KMS-11 (cell line): ENCODE data around the gene AUTS2.

Experiments
- H2AFZ ChIP-seq: fragments of 200-600 bp; sonication (generic); 2 replicates; pipeline ENCODE4 v1.6.1; 2016; ENCODE audit warnings: antibody characterized with exemption, mixed run types, low read depth
- H3K27ac ChIP-seq: fragments of 200-600 bp; sonication (generic); 2 replicates; pipeline ENCODE4 v1.6.1; 2016; ENCODE audit warnings: mild to moderate bottlenecking, mixed run types
- H3K27me3 ChIP-seq: fragments of 200-600 bp; sonication (generic); 2 replicates; pipeline ENCODE4 v1.6.1; 2017; ENCODE audit warnings: mild to moderate bottlenecking, low read depth, mixed run types, moderate library complexity; ENCODE audit not compliant: insufficient read depth
- H3K36me3 ChIP-seq: fragments of 200-600 bp; sonication (generic); 2 replicates; pipeline ENCODE4 v1.6.1; 2017; ENCODE audit warnings: mild to moderate bottlenecking, mixed run types; ENCODE audit not compliant: insufficient read depth
- H3K4me1 ChIP-seq: fragments of 200-600 bp; sonication (generic); 2 replicates; pipeline ENCODE4 v1.6.1; 2016; ENCODE audit warnings: mild to moderate bottlenecking, low read depth, mixed run types; ENCODE audit not compliant: poor library complexity, severe bottlenecking
- H3K4me2 ChIP-seq: fragments of 200-600 bp; sonication (generic); 2 replicates; pipeline ENCODE4 v1.7.0; 2016; ENCODE audit warnings: mild to moderate bottlenecking, mixed run types
- H3K4me3 ChIP-seq: fragments of 200-600 bp; sonication (generic); IDR thresholded peaks from 2 replicates; pipeline ENCODE4 v1.6.1; 2017; ENCODE audit warnings: low read depth, low read length, mixed read lengths; ENCODE audit not compliant: insufficient read depth
- H3K79me2 ChIP-seq: fragments of 200-600 bp; sonication (generic); 2 replicates; pipeline ENCODE4 v1.6.1; 2016; ENCODE audit warnings: low read depth, mixed run types; ENCODE audit not compliant: insufficient read depth
- H3K9ac ChIP-seq: fragments of 200-600 bp; sonication (generic); 2 replicates; pipeline ENCODE4 v1.6.1; 2016; ENCODE audit warnings: mild to moderate bottlenecking, mixed run types
- H4K20me1 ChIP-seq: fragments of 200-600 bp; sonication (generic); 2 replicates; pipeline ENCODE4 v1.6.1; 2016; ENCODE audit warnings: mild to moderate bottlenecking, mixed run types; ENCODE audit not compliant: insufficient read depth
- TF ChIP-seq, protein P1 (sequence below): fragments of 200-600 bp; sonication (generic); conservative IDR thresholded peaks from 2 replicates; pipeline ENCODE4 v1.6.1; 2017; ENCODE audit warnings: low read depth, mild to moderate bottlenecking, antibody characterized with exemption, low read length, moderate library complexity, mixed read lengths

The AUTS2 gene

DNA sequence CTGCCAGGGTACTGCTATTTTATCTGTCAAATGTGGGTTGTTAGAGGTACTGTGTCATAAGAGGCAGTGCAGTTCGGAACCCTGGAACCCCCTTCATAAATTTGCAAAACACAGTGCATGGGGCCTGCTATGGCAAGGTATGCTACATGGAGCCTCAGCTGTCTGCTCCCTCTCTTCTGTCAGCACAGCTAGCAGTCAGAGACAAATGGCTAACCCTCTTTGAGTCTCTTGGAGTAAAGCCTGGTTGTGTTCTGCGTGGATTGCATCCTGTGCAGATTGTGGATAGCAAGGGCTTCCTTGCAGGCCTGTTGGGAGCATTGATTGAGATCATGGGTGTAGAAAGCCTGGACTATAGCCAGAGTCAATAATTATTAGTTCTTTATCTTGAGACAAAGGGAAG, 397.8 kb downstream of the AUTS2 start:
- Histone ChIP-seq H3K79me2 (no peaks in the 10 kb centered on the region), H3K4me1 (no peaks in the 10 kb centered on the region), H2AFZ (no peak overlapping the region)

DNA sequence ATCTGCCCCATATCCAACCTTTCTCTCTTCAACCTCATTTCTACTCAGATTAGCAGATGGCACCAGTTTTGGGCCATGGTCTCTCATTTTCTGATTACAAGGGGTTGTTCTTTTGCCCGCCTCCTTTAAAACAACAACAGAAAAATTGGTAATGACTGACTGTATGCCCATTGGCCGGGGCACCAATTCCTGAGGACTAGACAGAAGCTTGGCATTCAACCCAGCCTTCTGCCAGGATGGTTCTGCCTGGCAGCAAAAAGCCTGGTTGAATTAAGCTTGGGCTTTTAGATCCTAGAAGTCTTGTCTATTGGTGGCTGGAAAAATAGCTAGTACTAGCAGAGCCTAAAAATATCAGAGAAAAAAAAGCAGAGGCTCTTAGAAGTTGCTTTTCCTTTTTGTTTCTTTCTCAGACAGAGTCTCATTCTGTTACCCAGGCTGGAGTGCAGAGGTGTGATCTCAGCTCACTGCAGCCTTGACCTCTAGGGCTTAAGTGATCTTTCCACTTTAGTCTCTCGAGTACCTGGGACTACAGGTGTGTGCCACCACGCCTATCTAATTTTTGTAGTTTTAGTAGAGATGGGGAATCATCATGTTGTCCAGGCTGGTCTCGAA, 402.6 kb downstream of the AUTS2 start:
- Histone ChIP-seq H3K27ac (no peak overlapping the region), H4K20me1 (no peaks in the 10 kb centered on the region), H3K27me3 (no peaks in the 10 kb centered on the region), H3K79me2 (no peaks in the 10 kb centered on the region), H3K9ac (no peak overlapping the region), H3K4me2 (no peak overlapping the region), H3K4me1 (no peaks in the 10 kb centered on the region), H2AFZ (no peak overlapping the region), H3K4me3 (no peak overlapping the region), H3K36me3 (no peaks in the 10 kb centered on the region)
- TF ChIP-seq, protein P1, sequence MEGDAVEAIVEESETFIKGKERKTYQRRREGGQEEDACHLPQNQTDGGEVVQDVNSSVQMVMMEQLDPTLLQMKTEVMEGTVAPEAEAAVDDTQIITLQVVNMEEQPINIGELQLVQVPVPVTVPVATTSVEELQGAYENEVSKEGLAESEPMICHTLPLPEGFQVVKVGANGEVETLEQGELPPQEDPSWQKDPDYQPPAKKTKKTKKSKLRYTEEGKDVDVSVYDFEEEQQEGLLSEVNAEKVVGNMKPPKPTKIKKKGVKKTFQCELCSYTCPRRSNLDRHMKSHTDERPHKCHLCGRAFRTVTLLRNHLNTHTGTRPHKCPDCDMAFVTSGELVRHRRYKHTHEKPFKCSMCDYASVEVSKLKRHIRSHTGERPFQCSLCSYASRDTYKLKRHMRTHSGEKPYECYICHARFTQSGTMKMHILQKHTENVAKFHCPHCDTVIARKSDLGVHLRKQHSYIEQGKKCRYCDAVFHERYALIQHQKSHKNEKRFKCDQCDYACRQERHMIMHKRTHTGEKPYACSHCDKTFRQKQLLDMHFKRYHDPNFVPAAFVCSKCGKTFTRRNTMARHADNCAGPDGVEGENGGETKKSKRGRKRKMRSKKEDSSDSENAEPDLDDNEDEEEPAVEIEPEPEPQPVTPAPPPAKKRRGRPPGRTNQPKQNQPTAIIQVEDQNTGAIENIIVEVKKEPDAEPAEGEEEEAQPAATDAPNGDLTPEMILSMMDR = no peak

More for the DNA sequence above, 397.8 kb downstream of the AUTS2 start:
- no peaks in the 10 kb centered on the region for H3K36me3 ChIP-seq
- no peak overlapping the region for H3K27ac ChIP-seq
- no peaks in the 10 kb centered on the region for H3K27me3 ChIP-seq
- H3K9ac ChIP-seq = no peak overlapping the region
- no peak overlapping the region for H3K4me3 ChIP-seq
- no peak overlapping the region for H3K4me2 ChIP-seq
- TF ChIP-seq, protein P1 = no peak
- H4K20me1 ChIP-seq = no peaks in the 10 kb centered on the region

DNA sequence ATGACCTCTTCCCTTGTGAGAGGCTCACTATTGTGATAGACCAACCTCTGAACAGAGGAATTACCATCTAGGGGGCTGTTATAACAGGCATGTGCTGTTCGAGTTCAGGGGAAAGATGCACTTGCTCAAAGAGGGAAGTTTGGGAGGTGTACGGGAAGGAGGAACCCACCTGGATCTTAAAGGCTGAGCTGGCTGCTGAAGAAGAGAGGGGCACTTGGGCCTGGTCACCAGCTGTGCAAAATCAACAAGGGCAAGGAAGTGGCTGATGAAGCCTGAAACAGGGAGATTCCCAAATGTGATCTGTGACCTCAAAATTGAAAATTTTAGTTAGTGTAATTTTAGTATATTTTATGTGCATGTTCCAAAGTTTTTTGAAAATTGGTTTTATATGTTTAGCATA, 407.2 kb downstream of the AUTS2 start:
- Histone ChIP-seq H3K27ac (no peak overlapping the region), H3K4me3 (no peak overlapping the region), H3K9ac (no peak overlapping the region)

DNA sequence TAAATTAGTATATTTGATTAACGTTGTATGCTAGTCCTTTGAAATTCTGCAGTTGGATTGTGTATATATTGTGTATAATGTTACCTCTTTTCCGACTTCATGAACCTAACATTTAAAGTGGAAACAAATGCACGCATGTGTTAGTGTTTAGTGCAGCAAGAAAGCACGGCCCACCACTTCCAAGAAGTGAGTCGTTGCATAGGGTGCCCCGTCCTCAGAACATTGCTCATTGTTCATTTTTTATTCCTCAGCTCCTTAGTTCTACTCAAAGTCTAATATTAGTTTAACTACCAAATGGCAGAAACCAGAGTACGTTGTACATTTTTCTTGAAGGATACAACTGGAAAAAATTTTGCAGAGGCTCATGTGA, 407.6 kb downstream of the AUTS2 start:
- Histone ChIP-seq H4K20me1 (no peaks in the 10 kb centered on the region), H3K4me3 (no peak overlapping the region), H3K27ac (no peak overlapping the region), H3K4me1 (no peaks in the 10 kb centered on the region), H3K79me2 (no peaks in the 10 kb centered on the region), H3K27me3 (no peaks in the 10 kb centered on the region), H3K4me2 (no peak overlapping the region), H3K9ac (no peak overlapping the region), H2AFZ (no peak overlapping the region), H3K36me3 (no peaks in the 10 kb centered on the region)
- TF ChIP-seq, protein P1 = no peak

More for the DNA sequence above, 407.2 kb downstream of the AUTS2 start:
- Histone ChIP-seq H3K4me1 (no peaks in the 10 kb centered on the region), H2AFZ (no peak overlapping the region), H4K20me1 (no peaks in the 10 kb centered on the region), H3K27me3 (no peaks in the 10 kb centered on the region), H3K79me2 (no peaks in the 10 kb centered on the region), H3K4me2 (no peak overlapping the region), H3K36me3 (no peaks in the 10 kb centered on the region)
- TF ChIP-seq, protein P1 = no peak
